Measurements from ENCODE around the gene EGF.
"Not testable (repeated sequence)": the region's sequence is repeated elsewhere in the genome, so short reads cannot be mapped to it uniquely, and the experiment has no call there.

Gene EGF

GRCh38 chr4:109930872-109931271, 18.2 kb downstream of the EGF start:
- Histone ChIP-seq H3K27me3 (ENCODE audit: insufficient read depth, poor library complexity, severe bottlenecking) (no peaks in the 10 kb centered on the region), H3K4me3 (replicated peaks; ENCODE audit: insufficient read depth, low read length) (no peak overlapping the region), H3K27ac (replicated peaks) (no peak overlapping the region)
- TF ChIP-seq CTCF (IDR thresholded peaks at IDR 0.05; ENCODE audit: insufficient read depth, low read length) (no peak), GABPA (IDR thresholded peaks at IDR 0.05; ENCODE audit: low read depth) (no peak), SPI1 (IDR thresholded peaks at IDR 0.05; ENCODE audit: borderline replicate concordance, low read depth) (no peak), POLR2AphosphoS5 (IDR thresholded peaks at IDR 0.05; ENCODE audit: low read depth) (no peak)
- TF ChIP-seq, protein P1, sequence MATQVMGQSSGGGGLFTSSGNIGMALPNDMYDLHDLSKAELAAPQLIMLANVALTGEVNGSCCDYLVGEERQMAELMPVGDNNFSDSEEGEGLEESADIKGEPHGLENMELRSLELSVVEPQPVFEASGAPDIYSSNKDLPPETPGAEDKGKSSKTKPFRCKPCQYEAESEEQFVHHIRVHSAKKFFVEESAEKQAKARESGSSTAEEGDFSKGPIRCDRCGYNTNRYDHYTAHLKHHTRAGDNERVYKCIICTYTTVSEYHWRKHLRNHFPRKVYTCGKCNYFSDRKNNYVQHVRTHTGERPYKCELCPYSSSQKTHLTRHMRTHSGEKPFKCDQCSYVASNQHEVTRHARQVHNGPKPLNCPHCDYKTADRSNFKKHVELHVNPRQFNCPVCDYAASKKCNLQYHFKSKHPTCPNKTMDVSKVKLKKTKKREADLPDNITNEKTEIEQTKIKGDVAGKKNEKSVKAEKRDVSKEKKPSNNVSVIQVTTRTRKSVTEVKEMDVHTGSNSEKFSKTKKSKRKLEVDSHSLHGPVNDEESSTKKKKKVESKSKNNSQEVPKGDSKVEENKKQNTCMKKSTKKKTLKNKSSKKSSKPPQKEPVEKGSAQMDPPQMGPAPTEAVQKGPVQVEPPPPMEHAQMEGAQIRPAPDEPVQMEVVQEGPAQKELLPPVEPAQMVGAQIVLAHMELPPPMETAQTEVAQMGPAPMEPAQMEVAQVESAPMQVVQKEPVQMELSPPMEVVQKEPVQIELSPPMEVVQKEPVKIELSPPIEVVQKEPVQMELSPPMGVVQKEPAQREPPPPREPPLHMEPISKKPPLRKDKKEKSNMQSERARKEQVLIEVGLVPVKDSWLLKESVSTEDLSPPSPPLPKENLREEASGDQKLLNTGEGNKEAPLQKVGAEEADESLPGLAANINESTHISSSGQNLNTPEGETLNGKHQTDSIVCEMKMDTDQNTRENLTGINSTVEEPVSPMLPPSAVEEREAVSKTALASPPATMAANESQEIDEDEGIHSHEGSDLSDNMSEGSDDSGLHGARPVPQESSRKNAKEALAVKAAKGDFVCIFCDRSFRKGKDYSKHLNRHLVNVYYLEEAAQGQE (IDR thresholded peaks at IDR 0.05; ENCODE audit: insufficient replicate concordance, low read depth): no peak
- no peak for DNase-seq (ENCODE audit: low read depth in 1 of 2, low spot score in 1 of 2)

DNA sequence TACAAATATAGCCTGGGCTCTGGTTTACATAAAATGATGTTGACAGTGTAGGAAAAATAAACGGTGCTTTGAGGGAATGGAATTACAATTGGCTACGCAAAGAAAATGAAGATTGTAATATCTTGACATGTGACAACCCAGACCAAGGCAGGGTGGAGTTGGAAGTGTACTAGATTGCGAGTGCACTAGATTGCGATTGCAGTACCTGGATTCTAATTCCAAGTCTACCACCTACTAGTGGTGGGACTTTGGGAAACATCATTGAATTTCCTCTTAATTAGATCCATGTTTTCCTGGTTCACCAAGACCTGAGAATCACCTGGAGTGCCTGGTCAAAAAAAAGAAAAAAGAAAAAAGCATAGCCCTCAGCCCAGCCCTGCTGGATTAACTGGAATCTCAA, 18.6 kb downstream of the EGF start:
- no peak for DNase-seq (ENCODE audit: low read depth in 1 of 2, low spot score in 1 of 2)
- TF ChIP-seq, protein P1 (IDR thresholded peaks at IDR 0.05; ENCODE audit: insufficient replicate concordance, low read depth): no peak
- TF ChIP-seq GABPA (IDR thresholded peaks at IDR 0.05; ENCODE audit: low read depth) (no peak), CTCF (IDR thresholded peaks at IDR 0.05; ENCODE audit: insufficient read depth, low read length) (no peak), SPI1 (IDR thresholded peaks at IDR 0.05; ENCODE audit: borderline replicate concordance, low read depth) (no peak), POLR2AphosphoS5 (IDR thresholded peaks at IDR 0.05; ENCODE audit: low read depth) (no peak)
- H3K27ac ChIP-seq (replicated peaks): no peak overlapping the region
- H3K27me3 ChIP-seq (ENCODE audit: insufficient read depth, poor library complexity, severe bottlenecking): no peaks in the 10 kb centered on the region
- no peak overlapping the region for H3K4me3 ChIP-seq (replicated peaks; ENCODE audit: insufficient read depth, low read length)

DNA sequence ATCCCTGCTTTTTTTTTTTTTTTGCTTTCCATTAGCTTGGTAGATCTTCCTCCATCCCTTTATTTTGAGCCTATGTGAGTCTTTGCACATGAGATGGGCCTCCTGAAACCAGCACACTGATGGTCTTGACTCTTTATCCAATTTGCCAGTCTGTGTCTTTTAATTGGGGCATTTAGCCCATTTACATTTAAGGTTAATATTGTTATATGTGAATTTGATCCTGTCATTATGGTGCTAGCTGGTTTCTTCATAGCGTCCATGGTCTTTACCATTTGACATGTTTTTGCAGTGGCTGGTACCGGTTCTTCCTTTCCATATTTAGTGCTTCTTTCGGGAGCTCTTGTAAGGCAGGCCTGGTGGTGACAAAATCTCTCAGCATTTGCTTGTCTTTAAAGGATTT, 24.7 kb downstream of the EGF start:
- H3K27me3 ChIP-seq (ENCODE audit: insufficient read depth, poor library complexity, severe bottlenecking); DNase-seq (ENCODE audit: low read depth in 1 of 2, low spot score in 1 of 2); H3K4me3 ChIP-seq (replicated peaks; ENCODE audit: insufficient read depth, low read length); H3K27ac ChIP-seq (replicated peaks): not testable (repeated sequence)

DNA sequence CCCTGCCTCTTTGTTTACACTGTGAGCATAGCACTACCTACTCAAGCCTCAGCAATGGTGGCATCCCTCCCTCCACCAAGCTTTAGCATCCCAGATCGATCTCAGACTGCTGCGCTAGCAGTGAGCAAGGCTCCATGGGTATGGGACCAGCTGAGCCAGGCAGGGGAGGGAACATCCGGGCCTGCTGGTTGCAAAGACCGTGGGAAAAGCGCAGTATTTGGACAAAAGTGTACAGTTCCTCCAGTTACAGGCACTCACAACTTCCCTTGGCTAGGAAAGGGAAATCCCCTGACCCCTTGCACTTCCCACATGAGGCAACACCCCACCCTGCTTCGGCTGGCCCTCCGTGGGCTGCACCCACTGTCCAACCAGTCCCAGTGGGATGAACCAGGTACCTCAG, 26.5 kb downstream of the EGF start:
- DNase-seq (ENCODE audit: low read depth in 1 of 2, low spot score in 1 of 2): no peak
- TF ChIP-seq CTCF (IDR thresholded peaks at IDR 0.05; ENCODE audit: insufficient read depth, low read length): no peak
- TF ChIP-seq, protein P1 (IDR thresholded peaks at IDR 0.05; ENCODE audit: insufficient replicate concordance, low read depth): no peak
- TF ChIP-seq POLR2AphosphoS5 (IDR thresholded peaks at IDR 0.05; ENCODE audit: low read depth): no peak
- no peak for TF ChIP-seq GABPA (IDR thresholded peaks at IDR 0.05; ENCODE audit: low read depth)
- no peak for TF ChIP-seq SPI1 (IDR thresholded peaks at IDR 0.05; ENCODE audit: borderline replicate concordance, low read depth)
- no peaks in the 10 kb centered on the region for H3K27me3 ChIP-seq (ENCODE audit: insufficient read depth, poor library complexity, severe bottlenecking)
- no peak overlapping the region for H3K27ac ChIP-seq (replicated peaks)
- H3K4me3 ChIP-seq (replicated peaks; ENCODE audit: insufficient read depth, low read length): no peak overlapping the region

Measured in HL-60 (cell line).